ENCODE measurements around the gene CBLN3. TPM values are rescaled to one million over a fixed set of nuclear protein-coding genes. Genes with fewer than 3 reads are reported as not detected.

Gene CBLN3
- total RNA-seq, 1 experiment from 2014 or later: 2.0 TPM

- CTCF ChIA-PET: interaction anchor here (0.6 to 4.1 kb wide), 26 partner anchors 9 to 286 kb away, joined by 3 to 162 read pairs (median 6); partner anchors contain the start of genes ADCY4, CIDEB, DHRS1 and NOP9
- no TSS peak for BruUV-seq (replicated peaks)
- Histone ChIP-seq H3K9ac (ENCODE audit: low read length) (0 out of 2 replicates have a peak overlapping the region, but pooled peaks have one; percentile 17), H3K9me2 (ENCODE audit: insufficient read depth) (no peaks in the 10 kb centered on the region), H3K36me3 (ENCODE audit: control insufficient read depth in 1 of 2, insufficient read depth in 2 of 2, low read length in 2 of 2) (peaks cover 14 to 20% of the 10 kb centered on the region in 2 experiments; a peak in 3 of 4 replicates), H3K4me3 (replicated peaks in 1 of 2; ENCODE audit: low read depth in 1 of 2, low read length in 2 of 2) (no peak overlapping the region), H2AFZ (ENCODE audit: low read depth, low read length, poor library complexity, severe bottlenecking) (no peak overlapping the region), H3K27me3 (ENCODE audit: insufficient read depth, low read length) (no peaks in the 10 kb centered on the region), H3K4me2 (ENCODE audit: low read length) (peak overlapping the region; percentile 95; the same call in 1 of the 2 replicates), H3K4me1 (ENCODE audit: control insufficient read depth in 1 of 2, insufficient read depth in 2 of 2, low read length in 2 of 2) (peaks cover 14 to 28% of the 10 kb centered on the region in 2 experiments), H3K27ac (ENCODE audit: low read depth, low read length) (peak overlapping the region; percentile 22; the same call in 1 of the 2 replicates), H4K20me1 (ENCODE audit: insufficient read depth) (no peaks in the 10 kb centered on the region), H3K9me3 (ENCODE audit: control insufficient read depth in 1 of 2, insufficient read depth in 1 of 2, low read depth in 1 of 2, low read length in 2 of 2) (no peaks in the 10 kb centered on the region), H3K79me2 (ENCODE audit: insufficient read depth, low read length) (peaks cover 21% of the 10 kb centered on the region)
- POLR2A ChIA-PET: interaction anchor here (0.7 to 3.3 kb wide), 16 partner anchors 8 to 339 kb away, joined by 3 to 38 read pairs (median 4); partner anchors contain the start of genes CHMP4A, CIDEB, PCK2 and TINF2
- no peak for DNase-seq (ENCODE audit: low read depth, low spot score)
- ATAC-seq: no peak
- TF ChIP-seq, protein P1, sequence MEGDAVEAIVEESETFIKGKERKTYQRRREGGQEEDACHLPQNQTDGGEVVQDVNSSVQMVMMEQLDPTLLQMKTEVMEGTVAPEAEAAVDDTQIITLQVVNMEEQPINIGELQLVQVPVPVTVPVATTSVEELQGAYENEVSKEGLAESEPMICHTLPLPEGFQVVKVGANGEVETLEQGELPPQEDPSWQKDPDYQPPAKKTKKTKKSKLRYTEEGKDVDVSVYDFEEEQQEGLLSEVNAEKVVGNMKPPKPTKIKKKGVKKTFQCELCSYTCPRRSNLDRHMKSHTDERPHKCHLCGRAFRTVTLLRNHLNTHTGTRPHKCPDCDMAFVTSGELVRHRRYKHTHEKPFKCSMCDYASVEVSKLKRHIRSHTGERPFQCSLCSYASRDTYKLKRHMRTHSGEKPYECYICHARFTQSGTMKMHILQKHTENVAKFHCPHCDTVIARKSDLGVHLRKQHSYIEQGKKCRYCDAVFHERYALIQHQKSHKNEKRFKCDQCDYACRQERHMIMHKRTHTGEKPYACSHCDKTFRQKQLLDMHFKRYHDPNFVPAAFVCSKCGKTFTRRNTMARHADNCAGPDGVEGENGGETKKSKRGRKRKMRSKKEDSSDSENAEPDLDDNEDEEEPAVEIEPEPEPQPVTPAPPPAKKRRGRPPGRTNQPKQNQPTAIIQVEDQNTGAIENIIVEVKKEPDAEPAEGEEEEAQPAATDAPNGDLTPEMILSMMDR (IDR thresholded peaks at IDR 0.05 in 2 of 3, conservative IDR thresholded peaks at IDR 0.05 in 1 of 3; ENCODE audit: borderline replicate concordance in 1 of 3, insufficient read depth in 1 of 3, low read depth in 2 of 3, low read length in 2 of 3): no peak
- TF ChIP-seq FOSL1 (IDR thresholded peaks at IDR 0.05; ENCODE audit: low read depth): no peak
- intact Hi-C loops (cut with micrococcal nuclease): loop anchor here (10.0 kb wide), 1 partner anchor 218 kb away; the partner anchor contains the start of genes CHMP4A and MDP1
- RAD21 ChIA-PET (ENCODE audit: low non-redundant PET in 1 of 2, low total read pairs in 2 of 2, uncharacterized antibody in 2 of 2, unreplicated experiment in 2 of 2): interaction anchor here (0.9 to 2.1 kb wide), 11 partner anchors 9 to 220 kb away, joined by 3 to 25 read pairs (median 4); partner anchors contain the start of gene DHRS1 (in 1 of the 2)
Observed at GRCh38 chr14:24432259-24433131, 3.0 kb upstream of the CBLN3 start.
